Common myeloid progenitor, CD34-positive (primary cell): ENCODE data around the gene PLPP1. TPM values are rescaled to one million over a fixed set of nuclear protein-coding genes. Genes with fewer than 3 reads are reported as not detected.

ENCODE experiments used
- CTCF ChIA-PET: fragments of 350-600 bp; sonication (Branson Sonifier 250); formaldehyde crosslinking; loops from one replicate; lab custom pipeline; 2021; ENCODE audit warnings: antibody characterized with exemption; lab: Charles Lee
- POLR2A ChIA-PET: fragments of 350-600 bp; sonication (Branson Sonifier 250); formaldehyde crosslinking; loops from one replicate; lab custom pipeline; 2021; ENCODE audit warnings: antibody characterized with exemption; lab: Charles Lee
- DNase-seq, 3 donors: peaks; one replicate each; pipeline versions ENCODE4 v3.0.0 to v3.0.0-alpha.2; 2013
- H3K27ac ChIP-seq, 2 experiments: 1 replicate in 1 of 2; 2 replicates in 1 of 2; pipeline ENCODE4 v1.7.0; 2013; ENCODE audit warnings: inconsistent platforms in 2 of 2, low read length in 2 of 2, mild to moderate bottlenecking in 2 of 2, low read depth in 1 of 2, moderate library complexity in 1 of 2; ENCODE audit not compliant: severe bottlenecking in 2 of 2, insufficient read depth in 1 of 2, poor library complexity in 1 of 2
- H3K27me3 ChIP-seq, 5 experiments: replicated peaks in 2 of 5; 1 replicate in 3 of 5; 2 replicates in 2 of 5; pipeline versions ENCODE4 v1.6.1 to v1.7.0; 2013; ENCODE audit warnings: low read length in 4 of 5, mild to moderate bottlenecking in 2 of 5, moderate library complexity in 2 of 5, inconsistent platforms in 1 of 5; ENCODE audit not compliant: insufficient read depth in 5 of 5, control insufficient read depth in 4 of 5
- H3K36me3 ChIP-seq, 4 experiments: 1 replicate in 2 of 4; 2 replicates in 2 of 4; pipeline versions ENCODE4 v1.6.1 to v1.7.0; 2013; ENCODE audit warnings: low read length in 3 of 4, control low read depth in 1 of 4, mild to moderate bottlenecking in 1 of 4; ENCODE audit not compliant: control insufficient read depth in 4 of 4, insufficient read depth in 4 of 4
- H3K4me1 ChIP-seq, 4 experiments: 1 replicate in 3 of 4; 2 replicates in 1 of 4; pipeline versions ENCODE4 v1.6.1 to v1.7.1; 2013; ENCODE audit warnings: low read length in 3 of 4, mild to moderate bottlenecking in 3 of 4, control low read depth in 1 of 4, inconsistent platforms in 1 of 4, moderate library complexity in 1 of 4; ENCODE audit not compliant: control insufficient read depth in 4 of 4, insufficient read depth in 4 of 4; ENCODE audit errors: control extremely low read depth in 1 of 4
- H3K4me3 ChIP-seq, 7 experiments: 1 replicate in 4 of 7; 2 replicates in 3 of 7; pipeline versions ENCODE4 v1.5.1 to v1.7.0; 2013; ENCODE audit warnings: mild to moderate bottlenecking in 7 of 7, low read length in 6 of 7, moderate library complexity in 6 of 7, inconsistent platforms in 2 of 7, low read depth in 2 of 7, control low read depth in 1 of 7; ENCODE audit not compliant: insufficient read depth in 4 of 7, control insufficient read depth in 1 of 7; ENCODE audit errors: extremely low read depth in 1 of 7
- H3K9me3 ChIP-seq, 5 experiments: 1 replicate in 4 of 5; 2 replicates in 1 of 5; pipeline versions ENCODE4 v1.6.1 to v1.7.1; 2013; ENCODE audit warnings: low read length in 4 of 5, mild to moderate bottlenecking in 2 of 5, inconsistent platforms in 1 of 5, low read depth in 1 of 5, moderate library complexity in 1 of 5; ENCODE audit not compliant: control insufficient read depth in 4 of 5, insufficient read depth in 2 of 5; ENCODE audit errors: control extremely low read depth in 1 of 5
- whole genome bisulfite sequencing: methylation state at CpG from one replicate; pipeline ENCODE4 v1.1.5; 2013; ENCODE audit not compliant: insufficient coverage; 5-methylcytosine and 5-hydroxymethylcytosine counted together
- polyA plus RNA-seq: library from polyadenylated mRNA; unstranded; fragments of 120-200 nt; gene quantifications from one replicate; pipeline ENCODE4 v1.2.1, GENCODE V29; 2013

Gene PLPP1
- 1.0 TPM for polyA plus RNA-seq

DNA sequence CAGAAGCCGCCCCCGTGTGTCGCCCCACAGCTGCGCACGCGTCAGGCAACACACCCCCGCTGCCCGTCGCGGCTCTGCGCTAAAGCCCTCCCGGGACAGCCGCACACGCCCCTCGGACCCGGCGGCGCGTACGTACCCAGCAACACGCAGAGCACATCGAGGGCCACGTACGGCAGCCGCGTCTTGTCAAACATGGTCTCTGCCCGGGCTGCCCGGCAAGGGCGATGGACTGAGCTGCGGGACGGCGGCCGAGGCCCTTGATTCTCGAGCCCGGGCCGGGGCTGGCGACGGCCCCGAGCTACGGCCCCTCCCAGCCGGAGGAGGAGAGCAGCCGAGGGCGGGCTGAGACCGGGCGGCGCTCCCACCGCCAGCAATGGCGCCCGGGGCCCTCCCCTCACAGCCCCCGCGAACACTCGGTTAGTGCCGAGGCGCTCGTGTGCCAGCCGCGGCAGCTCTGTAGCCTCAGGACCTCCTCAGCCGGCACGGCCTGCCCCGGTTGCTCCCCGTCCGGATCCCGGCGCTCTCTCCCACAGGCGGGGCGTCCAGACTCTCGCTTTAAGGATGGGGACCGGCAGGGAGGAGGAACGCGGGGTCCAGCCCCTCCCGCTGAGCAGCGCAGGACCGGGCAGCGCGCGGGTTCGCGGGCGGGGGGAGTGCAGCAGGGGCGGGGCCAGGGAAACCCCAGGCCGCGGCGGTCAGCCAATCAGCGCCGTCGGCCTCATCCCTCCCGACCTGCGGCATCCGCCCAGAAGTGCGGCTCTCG, at the start of gene PLPP1:
Gene PLPP1, minus strand, starts transcription at position 529 of the 763 bp plus-strand sequence. Its CDS starts 335 bp downstream, at position 194.
- no peaks in the 10 kb centered on the region for H3K36me3 ChIP-seq
- DNase-seq: peak; percentile 54 to 78 (median 68)
- WGBS: under 1% methylated on average over 83 of the region's 91 CpGs
- H3K4me1 ChIP-seq: peaks cover 6 to 19% (median 13%) of the 10 kb centered on the region in 4 experiments
- ChIA-PET POLR2A (no interaction called here), CTCF (no interaction called here)
- peaks cover 0 to 25% (median 5%) of the 10 kb centered on the region in 5 experiments for H3K27me3 ChIP-seq
- H3K27ac ChIP-seq: no peak within 1 kb of the TSS
- H3K9me3 ChIP-seq: no peaks in the 10 kb centered on the region
- H3K4me3 ChIP-seq: peak within 1 kb of the TSS; percentile 42 to 80 (median 74)

DNA sequence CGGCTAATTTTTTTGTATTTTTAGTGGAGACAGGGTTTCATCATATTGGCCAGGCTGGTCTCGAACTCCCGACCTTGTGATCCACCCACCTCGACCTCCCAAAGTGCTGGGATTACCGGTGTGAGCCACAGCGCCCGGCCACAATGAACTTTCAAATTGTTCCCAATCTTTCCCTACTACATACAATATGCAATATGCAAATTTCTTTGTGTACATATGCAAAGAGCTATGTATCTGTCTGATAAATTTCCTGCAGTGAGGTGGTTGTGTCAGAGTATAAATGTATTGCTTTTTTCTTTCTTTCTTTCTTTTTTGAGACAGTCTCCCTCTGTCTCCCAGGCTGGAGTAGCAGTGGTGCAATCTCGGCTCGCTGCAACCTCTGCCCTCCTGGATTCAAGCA, 48.8 kb upstream of the PLPP1 start:
- no peak for DNase-seq
- Histone ChIP-seq H3K36me3 (no peaks in the 10 kb centered on the region), H3K4me3 (no peak overlapping the region), H3K27ac (no peak overlapping the region), H3K27me3 (peaks cover 0 to 11% (median 2%) of the 10 kb centered on the region in 5 experiments), H3K4me1 (peaks cover 0 to 12% (median 5%) of the 10 kb centered on the region in 4 experiments), H3K9me3 (no peaks in the 10 kb centered on the region)
- CTCF ChIA-PET: interaction anchor here (1.2 kb wide), 1 partner anchor 23 kb away, joined by 3 read pairs; no protein-coding TSS in a partner anchor
- POLR2A ChIA-PET: no interaction called here
- 100% methylated on average over 3 of the region's 9 CpGs for WGBS

DNA sequence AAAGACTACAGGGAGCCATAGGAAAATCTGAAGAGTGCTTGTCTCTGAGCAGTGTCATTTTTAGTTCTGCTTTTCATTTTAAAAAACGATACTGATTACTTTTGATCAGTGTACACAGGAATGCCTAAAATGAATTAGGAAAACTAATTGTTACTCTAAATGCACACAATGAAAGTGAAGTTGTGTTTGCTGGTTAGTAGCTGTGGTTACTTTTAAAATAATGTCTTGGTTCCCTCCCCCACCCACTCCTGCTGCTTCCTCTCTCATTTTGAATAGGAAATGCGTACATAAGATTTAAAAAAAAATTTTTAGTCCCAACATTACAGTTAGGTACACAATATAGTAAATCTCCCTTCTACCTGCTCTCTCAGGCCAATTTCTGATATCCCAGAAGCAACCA, 47.5 kb upstream of the PLPP1 start:
- H3K4me3 ChIP-seq: peak overlapping the region in 3 of 7 experiments; percentile 28 to 50 (median 34)
- peak; percentile 30 to 82 (median 79) for DNase-seq
- 0% methylated on average over 1 of the region's 2 CpGs for WGBS
- no peak overlapping the region for H3K27ac ChIP-seq
- ChIA-PET POLR2A (no interaction called here), CTCF (no interaction called here)
- H3K36me3 ChIP-seq: no peaks in the 10 kb centered on the region
- peaks cover 0 to 16% (median 2%) of the 10 kb centered on the region in 5 experiments for H3K27me3 ChIP-seq
- no peaks in the 10 kb centered on the region for H3K9me3 ChIP-seq
- H3K4me1 ChIP-seq: peaks cover 0 to 22% (median 8%) of the 10 kb centered on the region in 4 experiments

DNA sequence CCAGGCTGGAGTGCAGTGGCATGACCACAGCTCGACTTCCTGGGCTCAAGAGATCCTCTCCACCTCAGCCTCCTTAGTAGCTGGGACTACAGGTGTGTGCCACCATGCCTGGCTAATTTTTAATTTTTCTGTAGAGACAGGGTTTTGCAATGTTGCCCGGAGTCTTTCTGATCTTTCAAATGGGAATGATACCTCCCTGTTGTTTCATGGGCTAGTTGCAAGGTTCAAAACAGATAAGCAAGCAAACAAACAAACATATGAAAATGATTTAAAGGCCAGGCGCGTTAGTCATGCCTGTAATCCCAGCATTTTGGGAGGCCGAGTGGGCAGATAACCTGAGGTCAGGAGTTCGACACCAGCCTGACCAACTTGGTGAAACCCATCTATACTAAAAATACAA, 45.3 kb upstream of the PLPP1 start:
- Histone ChIP-seq H3K27me3 (peaks cover 0 to 16% (median 0%) of the 10 kb centered on the region in 5 experiments), H3K4me3 (no peak overlapping the region), H3K36me3 (no peaks in the 10 kb centered on the region), H3K27ac (no peak overlapping the region), H3K4me1 (peaks cover 6 to 31% (median 19%) of the 10 kb centered on the region in 4 experiments), H3K9me3 (no peaks in the 10 kb centered on the region)
- DNase-seq: no peak
- 86% methylated on average over 2 of the region's 6 CpGs for WGBS
- CTCF ChIA-PET: no interaction called here
- POLR2A ChIA-PET: interaction anchor here (0.5 kb wide), 1 partner anchor 29 kb away, joined by 4 read pairs; no protein-coding TSS in a partner anchor

DNA sequence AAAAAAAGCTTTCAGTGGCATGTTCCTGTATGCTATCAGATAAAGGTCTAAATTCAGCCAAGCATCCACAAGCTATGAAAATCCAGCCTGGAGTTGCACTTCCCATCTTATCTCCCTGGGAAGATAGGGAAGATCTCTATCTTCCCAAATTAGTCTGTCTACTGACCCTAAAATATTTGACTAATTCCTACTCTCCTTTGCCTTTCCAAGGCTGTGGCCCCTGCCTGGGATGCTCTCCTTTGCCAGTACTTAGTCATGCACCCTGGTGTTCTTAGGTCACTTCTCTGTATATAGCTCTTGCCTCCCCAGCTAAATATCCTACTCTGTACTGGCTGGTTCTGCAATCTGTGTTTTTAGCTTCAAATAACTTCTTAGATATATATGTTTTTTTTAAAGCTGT, 44.0 kb upstream of the PLPP1 start:
- POLR2A ChIA-PET: no interaction called here
- Histone ChIP-seq H3K27me3 (peaks cover 0 to 16% (median 0%) of the 10 kb centered on the region in 5 experiments), H3K27ac (no peak overlapping the region), H3K4me1 (peaks cover 6 to 31% (median 19%) of the 10 kb centered on the region in 4 experiments), H3K36me3 (no peaks in the 10 kb centered on the region), H3K9me3 (no peaks in the 10 kb centered on the region), H3K4me3 (no peak overlapping the region)
- DNase-seq: no peak
- CTCF ChIA-PET: interaction anchor here (1.4 kb wide), 1 partner anchor 11 kb away, joined by 3 read pairs; no protein-coding TSS in a partner anchor

DNA sequence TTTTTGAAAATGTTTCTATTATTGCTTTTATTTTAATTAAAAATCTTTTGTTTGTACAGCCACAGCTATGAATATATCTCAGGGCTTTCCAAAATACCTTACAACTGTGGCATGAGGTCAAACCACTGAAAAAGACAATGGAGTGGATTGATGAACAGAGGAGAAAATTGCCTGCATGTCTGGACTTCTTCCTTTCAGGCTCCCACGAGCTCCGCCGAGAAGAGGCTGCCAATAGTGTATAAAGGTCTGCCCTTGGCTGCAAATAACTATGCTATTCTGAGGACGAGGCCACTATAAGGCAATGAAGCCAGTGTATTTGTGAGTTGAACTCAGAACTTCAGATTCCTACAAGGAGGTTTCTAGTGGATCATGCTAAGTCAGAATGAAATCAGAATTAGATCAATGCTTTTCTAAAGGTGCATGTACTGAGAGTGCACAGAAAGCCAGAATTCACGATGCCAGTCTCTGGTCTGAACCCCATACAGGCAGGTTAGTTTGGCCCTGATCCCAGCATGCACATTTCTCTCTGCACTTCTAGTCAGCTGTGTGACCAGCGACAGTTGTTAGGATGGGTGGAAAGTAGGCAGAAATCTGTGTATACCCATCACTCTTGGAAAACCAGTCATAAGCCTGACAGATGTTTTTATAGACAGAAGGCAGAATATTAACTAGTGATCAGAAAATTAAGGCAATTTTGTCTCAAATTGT, 42.7 kb upstream of the PLPP1 start:
- POLR2A ChIA-PET: no interaction called here
- H3K27ac ChIP-seq: no peak overlapping the region

More for the DNA sequence above, 42.7 kb upstream of the PLPP1 start:
- Histone ChIP-seq H3K9me3 (no peaks in the 10 kb centered on the region), H3K4me1 (peaks cover 6 to 30% (median 19%) of the 10 kb centered on the region in 4 experiments), H3K4me3 (no peak overlapping the region), H3K27me3 (peaks cover 0 to 16% (median 0%) of the 10 kb centered on the region in 5 experiments), H3K36me3 (no peaks in the 10 kb centered on the region)
- WGBS: 98% methylated on average over 5 of the region's 6 CpGs
- no peak for DNase-seq
- CTCF ChIA-PET: interaction anchor here (0.6 kb wide), 1 partner anchor 26 kb away, joined by 3 read pairs; no protein-coding TSS in a partner anchor
